EL (cell line): ENCODE data around the gene CXXC5.
"Not testable (repeated sequence)": the region's sequence is repeated elsewhere in the genome, so short reads cannot be mapped to it uniquely, and the experiment has no call there.

Experiments used
- DNase-seq: peaks from one replicate; pipeline ENCODE4 v3.0.0-alpha.2; 2016

Gene CXXC5

GRCh38 chr5:139648205-139649081, at the start of gene CXXC5:
Gene CXXC5 (plus strand): TSS chr5:139648349. CDS start chr5:139680524, 32,175 bp downstream.
- DNase-seq = peak; percentile 87

- DNase-seq = not testable (repeated sequence)
Observed at GRCh38 chr5:139598601-139598965, 49.6 kb upstream of the CXXC5 start.

- peak; percentile 78 for DNase-seq
Observed at GRCh38 chr5:139600336-139600949, 47.7 kb upstream of the CXXC5 start.

- DNase-seq = no peak
Observed at GRCh38 chr5:139601429-139601828, 46.7 kb upstream of the CXXC5 start.

GRCh38 chr5:139601948-139602347, 46.2 kb upstream of the CXXC5 start:
- DNase-seq = not testable (repeated sequence)

- DNase-seq = no peak
Observed at GRCh38 chr5:139605887-139606286, 42.3 kb upstream of the CXXC5 start.

- no peak for DNase-seq
Observed at GRCh38 chr5:139611703-139612584, 36.2 kb upstream of the CXXC5 start.

- DNase-seq = no peak
Observed at GRCh38 chr5:139619861-139620260, 28.3 kb upstream of the CXXC5 start.

- DNase-seq = not testable (repeated sequence)
Observed at GRCh38 chr5:139625398-139625797, 22.8 kb upstream of the CXXC5 start.

GRCh38 chr5:139630855-139631254, 17.3 kb upstream of the CXXC5 start:
- no peak for DNase-seq

GRCh38 chr5:139631520-139632165, 16.5 kb upstream of the CXXC5 start:
- no peak for DNase-seq

GRCh38 chr5:139633295-139634027, 14.7 kb upstream of the CXXC5 start:
- peak; percentile 75 for DNase-seq

- no peak for DNase-seq
Observed at GRCh38 chr5:139634028-139634325, 14.2 kb upstream of the CXXC5 start.

- DNase-seq = no peak
Observed at GRCh38 chr5:139634541-139634940, 13.6 kb upstream of the CXXC5 start.

- DNase-seq = no peak
Observed at GRCh38 chr5:139635191-139635590, 13.0 kb upstream of the CXXC5 start.

GRCh38 chr5:139635606-139636206, 12.4 kb upstream of the CXXC5 start:
- peak; percentile 96 for DNase-seq

GRCh38 chr5:139636207-139636792, 11.8 kb upstream of the CXXC5 start:
- no peak for DNase-seq

- peak; percentile 51 for DNase-seq
Observed at GRCh38 chr5:139636975-139637408, 11.2 kb upstream of the CXXC5 start.

- DNase-seq = peak; percentile 82
Observed at GRCh38 chr5:139637438-139638089, 10.6 kb upstream of the CXXC5 start.

GRCh38 chr5:139638090-139638735, 9.9 kb upstream of the CXXC5 start:
- peak; percentile 84 for DNase-seq
